ENCODE data around the gene GPC5. TPM values are rescaled to one million over a fixed set of nuclear protein-coding genes. Genes with fewer than 3 reads are reported as not detected.

GPC5 gene
- total RNA-seq, 2 donors from 2014 or later, result 0.37 to 0.52 TPM

- intact Hi-C loops (cut with DNase I), result no loop called here
- DNase-seq (ENCODE audit: low spot score), result no peak
Observed at GRCh38 chr13:92761710-92762109, 1363.3 kb downstream of the GPC5 start.

- intact Hi-C loops (cut with DNase I), result no loop called here
- DNase-seq (ENCODE audit: low spot score), result no peak
Observed at GRCh38 chr13:92767468-92767867, 1369.0 kb downstream of the GPC5 start.

GRCh38 chr13:92768602-92769001, 1370.2 kb downstream of the GPC5 start:
- DNase-seq (ENCODE audit: low spot score), result no peak
- intact Hi-C loops (cut with DNase I), result no loop called here

GRCh38 chr13:92769046-92769445, 1370.6 kb downstream of the GPC5 start:
- DNase-seq (ENCODE audit: low spot score), result no peak
- intact Hi-C loops (cut with DNase I), result no loop called here

- intact Hi-C loops (cut with DNase I), result no loop called here
- DNase-seq (ENCODE audit: low spot score), result no peak
Observed at GRCh38 chr13:92775658-92776057, 1377.2 kb downstream of the GPC5 start.

- intact Hi-C loops (cut with DNase I), result no loop called here
- no peak for DNase-seq (ENCODE audit: low spot score)
Observed at GRCh38 chr13:92781965-92782690, 1383.7 kb downstream of the GPC5 start.

- intact Hi-C loops (cut with DNase I), result loop anchor here in 1 of 2 donors (5.0 kb wide), 1 partner anchor 290 kb away; no protein-coding TSS in a partner anchor
- DNase-seq (ENCODE audit: low spot score), result no peak
Observed at GRCh38 chr13:92802776-92803175, 1404.4 kb downstream of the GPC5 start.

GRCh38 chr13:92804346-92804745, 1405.9 kb downstream of the GPC5 start:
- intact Hi-C loops (cut with DNase I), result loop anchor here in 1 of 2 donors (5.0 kb wide), 1 partner anchor 288 kb away; no protein-coding TSS in a partner anchor
- DNase-seq (ENCODE audit: low spot score), result no peak

GRCh38 chr13:92804926-92805325, 1406.5 kb downstream of the GPC5 start:
- no peak for DNase-seq (ENCODE audit: low spot score)
- intact Hi-C loops (cut with DNase I), result loop anchor here in 1 of 2 donors (5.0 kb wide), 1 partner anchor 287 kb away; no protein-coding TSS in a partner anchor

GRCh38 chr13:92805766-92806165, 1407.3 kb downstream of the GPC5 start:
- intact Hi-C loops (cut with DNase I), result no loop called here
- no peak for DNase-seq (ENCODE audit: low spot score)

GRCh38 chr13:92806215-92806614, 1407.8 kb downstream of the GPC5 start:
- intact Hi-C loops (cut with DNase I), result no loop called here
- no peak for DNase-seq (ENCODE audit: low spot score)

GRCh38 chr13:92807353-92807752, 1408.9 kb downstream of the GPC5 start:
- intact Hi-C loops (cut with DNase I), result no loop called here

GRCh38 chr13:92807966-92808365, 1409.5 kb downstream of the GPC5 start:
- intact Hi-C loops (cut with DNase I), result no loop called here
- no peak for DNase-seq (ENCODE audit: low spot score)

More at GRCh38 chr13:92807353-92807752, 1408.9 kb downstream of the GPC5 start:
- no peak for DNase-seq (ENCODE audit: low spot score)

- intact Hi-C loops (cut with DNase I), result no loop called here
- DNase-seq (ENCODE audit: low spot score), result no peak
Observed at GRCh38 chr13:92821324-92821723, 1422.9 kb downstream of the GPC5 start.

- no peak for DNase-seq (ENCODE audit: low spot score)
- intact Hi-C loops (cut with DNase I), result no loop called here
Observed at GRCh38 chr13:92823059-92823458, 1424.6 kb downstream of the GPC5 start.

GRCh38 chr13:92825938-92826596, 1427.6 kb downstream of the GPC5 start:
- intact Hi-C loops (cut with DNase I), result no loop called here

GRCh38 chr13:92827503-92827902, 1429.1 kb downstream of the GPC5 start:
- DNase-seq (ENCODE audit: low spot score), result no peak
- intact Hi-C loops (cut with DNase I), result no loop called here

More at GRCh38 chr13:92825938-92826596, 1427.6 kb downstream of the GPC5 start:
- DNase-seq (ENCODE audit: low spot score), result no peak

- no peak for DNase-seq (ENCODE audit: low spot score)
- intact Hi-C loops (cut with DNase I), result no loop called here
Observed at GRCh38 chr13:92829930-92830329, 1431.5 kb downstream of the GPC5 start.

GRCh38 chr13:92830821-92831220, 1432.4 kb downstream of the GPC5 start:
- DNase-seq (ENCODE audit: low spot score), result no peak
- intact Hi-C loops (cut with DNase I), result no loop called here

GRCh38 chr13:92833071-92833470, 1434.7 kb downstream of the GPC5 start:
- no peak for DNase-seq (ENCODE audit: low spot score)
- intact Hi-C loops (cut with DNase I), result no loop called here

GRCh38 chr13:92836171-92836570, 1437.8 kb downstream of the GPC5 start:
- intact Hi-C loops (cut with DNase I), result no loop called here
- DNase-seq (ENCODE audit: low spot score), result no peak

All from posterior vena cava (tissue), 2 donors.